Measurements from ENCODE around the gene METTL27. TPM values are rescaled to one million over a fixed set of nuclear protein-coding genes. Genes with fewer than 3 reads are reported as not detected.
"Not testable (repeated sequence)": the region's sequence is repeated elsewhere in the genome, so short reads cannot be mapped to it uniquely, and the experiment has no call there.

Gene METTL27
- total and polyA plus RNA-seq, 5 experiments from 2014 or later: 0.52 to 4.4 (median 3.0) TPM

GRCh38 chr7:73795188-73795587 lies 47.1 kb downstream of the METTL27 start:
- peaks cover 0 to 19% (median 7%) of the 10 kb centered on the region in 5 donors for H3K27me3 Mint-ChIP-seq
- H3K36me3 Mint-ChIP-seq, H3K9me3 Mint-ChIP-seq, DNase-seq, H3K4me3 Mint-ChIP-seq, H3K27ac Mint-ChIP-seq, POLR2A ChIA-PET, ATAC-seq, H3K4me1 Mint-ChIP-seq: not testable (repeated sequence)

GRCh38 chr7:73791170-73791690 lies 51.1 kb downstream of the METTL27 start:
- H3K4me1 Mint-ChIP-seq, ATAC-seq, DNase-seq, H3K27ac Mint-ChIP-seq, POLR2A ChIA-PET, H3K4me3 Mint-ChIP-seq, H3K36me3 Mint-ChIP-seq: not testable (repeated sequence)
- Mint-ChIP-seq H3K9me3 (peaks cover 0 to 16% (median 4%) of the 10 kb centered on the region in 9 donors), H3K27me3 (peaks cover 0 to 13% (median 7%) of the 10 kb centered on the region in 5 donors)

GRCh38 chr7:73789051-73789450 lies 53.3 kb downstream of the METTL27 start:
- Mint-ChIP-seq H3K9me3 (peaks cover 0 to 16% (median 4%) of the 10 kb centered on the region in 9 donors), H3K36me3 (peaks cover 0 to 4% (median 0%) of the 10 kb centered on the region in 3 donors), H3K27ac (no peak overlapping the region), H3K4me1 (no peaks in the 10 kb centered on the region), H3K4me3 (no peak overlapping the region), H3K27me3 (peaks cover 0 to 9% (median 5%) of the 10 kb centered on the region in 5 donors)
- POLR2A ChIA-PET: no interaction called here
- ATAC-seq (no peak), DNase-seq (no peak)

GRCh38 chr7:73787786-73788048 lies 54.6 kb downstream of the METTL27 start:
- ATAC-seq, H3K27me3 Mint-ChIP-seq, H3K4me3 Mint-ChIP-seq, H3K36me3 Mint-ChIP-seq, H3K27ac Mint-ChIP-seq, H3K4me1 Mint-ChIP-seq, DNase-seq, POLR2A ChIA-PET: not testable (repeated sequence)
- peaks cover 0 to 16% (median 4%) of the 10 kb centered on the region in 9 donors for H3K9me3 Mint-ChIP-seq

- POLR2A ChIA-PET: no interaction called here
- ATAC-seq (no peak), DNase-seq (no peak)
- no peak overlapping the region for H3K4me3 Mint-ChIP-seq
- peaks cover 0 to 16% (median 4%) of the 10 kb centered on the region in 9 donors for H3K9me3 Mint-ChIP-seq
- no peaks in the 10 kb centered on the region for H3K4me1 Mint-ChIP-seq
- H3K27me3 Mint-ChIP-seq: peaks cover 0 to 4% (median 1%) of the 10 kb centered on the region in 5 donors
- peak overlapping the region in 1 of 10 donors; percentile 13 for H3K27ac Mint-ChIP-seq
- peaks cover 0 to 4% (median 0%) of the 10 kb centered on the region in 3 donors for H3K36me3 Mint-ChIP-seq
Observed at GRCh38 chr7:73786588-73786987, 55.7 kb downstream of the METTL27 start.

Other genes with a start within 250 kb of the METTL27 start
- not detected for gene MLXIPL, start 218.0 kb downstream of the METTL27 start, total RNA-seq
- gene MLXIPL, start 218.0 kb downstream of the METTL27 start, polyA plus RNA-seq: not detected
- gene VPS37D, start 174.7 kb downstream of the METTL27 start, total RNA-seq: 1 to 10 TPM in 1 of 2 experiments, under 1 TPM in 1; 0.63 to 1.0 TPM
- under 1 TPM in 2 of 3 donors, not detected in 1; 0.14 to 0.30 TPM for gene VPS37D, start 174.7 kb downstream of the METTL27 start, polyA plus RNA-seq
- gene DNAJC30, start 159.1 kb downstream of the METTL27 start, total RNA-seq: 10 to 100 TPM; 22.1 to 23.7 TPM
- gene DNAJC30, start 159.1 kb downstream of the METTL27 start, polyA plus RNA-seq: 10 to 100 TPM; 10.1 to 13.3 (median 11.9) TPM
- 10 to 100 TPM; 67.2 to 69.7 TPM for gene BUD23, start 158.9 kb downstream of the METTL27 start, total RNA-seq
- 100 to 1,000 TPM; 123 to 139 (median 136) TPM for gene BUD23, start 158.9 kb downstream of the METTL27 start, polyA plus RNA-seq
- gene STX1A, start 122.8 kb downstream of the METTL27 start, total RNA-seq: 1 to 10 TPM; 5.7 to 7.8 TPM
- 1 to 10 TPM in 2 of 3 donors, under 1 TPM in 1; 0.69 to 2.2 (median 2.1) TPM for gene STX1A, start 122.8 kb downstream of the METTL27 start, polyA plus RNA-seq
- gene ABHD11, start 103.7 kb downstream of the METTL27 start, total RNA-seq: 10 to 100 TPM; 20.7 to 24.9 TPM
- gene ABHD11, start 103.7 kb downstream of the METTL27 start, polyA plus RNA-seq: 10 to 100 TPM in 2 of 3 donors, 1 to 10 TPM in 1; 5.4 to 12.3 (median 10.0) TPM
- gene CLDN3, start 72.2 kb downstream of the METTL27 start, total RNA-seq: not detected
- gene CLDN3, start 72.2 kb downstream of the METTL27 start, polyA plus RNA-seq: not detected
- under 1 TPM in 1 of 2 experiments, not detected in 1; 0.36 TPM for gene CLDN4, start 11.5 kb downstream of the METTL27 start, total RNA-seq
- gene CLDN4, start 11.5 kb downstream of the METTL27 start, polyA plus RNA-seq: under 1 TPM in 1 of 3 donors, not detected in 2; 0.04 TPM
- not detected for gene TMEM270, start 18.6 kb upstream of the METTL27 start, total RNA-seq
- not detected for gene TMEM270, start 18.6 kb upstream of the METTL27 start, polyA plus RNA-seq
- not detected for gene ELN, start 185.7 kb upstream of the METTL27 start, total RNA-seq
- gene ELN, start 185.7 kb upstream of the METTL27 start, polyA plus RNA-seq: not detected
- gene LIMK1, start 241.3 kb upstream of the METTL27 start, total RNA-seq: 10 to 100 TPM; 14.1 to 14.6 TPM
- 1 to 10 TPM; 2.8 to 4.8 (median 3.4) TPM for gene LIMK1, start 241.3 kb upstream of the METTL27 start, polyA plus RNA-seq